Adrenal gland (tissue), 12 donors: Measurements from ENCODE around the gene CHD2. TPM values are rescaled to one million over a fixed set of nuclear protein-coding genes. Genes with fewer than 3 reads are reported as not detected.

ENCODE experiments used
- DNase-seq, 7 donors: peaks; one replicate each; pipeline ENCODE4 v3.0.0-alpha.2; 2019 to 2020
- H3K27ac ChIP-seq, 5 donors: fragments of 200-600 bp; sonication (generic) in 4 of 5; 1 replicate in 3 of 5; 2 replicates in 2 of 5; pipeline versions ENCODE4 v1.5.1 to v1.8.0; 2016 to 2020; ENCODE audit warnings: mild to moderate bottlenecking in 1 of 5
- H3K27me3 ChIP-seq: fragments of 200-600 bp; 2 replicates; pipeline ENCODE4 v1.8.0; 2021
- H3K36me3 ChIP-seq, 2 donors: fragments of 200-600 bp; replicated peaks in 1 of 2; 1 replicate in 1 of 2; 2 replicates in 1 of 2; pipeline versions ENCODE4 v1.5.1 to v1.8.0; 2018 to 2022
- H3K4me1 ChIP-seq, 2 donors: fragments of 200-600 bp; replicated peaks in 1 of 2; 1 replicate in 1 of 2; 2 replicates in 1 of 2; pipeline versions ENCODE4 v1.5.1 to v1.8.0; 2018 to 2021
- H3K4me3 ChIP-seq, 4 donors: fragments of 200-600 bp; sonication (generic) in 3 of 4; one replicate each; pipeline ENCODE4 v1.5.1; 2016 to 2018
- H3K9me3 ChIP-seq, 3 donors: fragments of 200-600 bp; sonication (generic) in 1 of 3; replicated peaks in 1 of 3; 1 replicate in 2 of 3; 2 replicates in 1 of 3; pipeline versions ENCODE4 v1.5.1 to v1.8.0; 2016 to 2021
- POLR2A ChIP-seq, 2 donors: fragments of 450-650 bp; IDR thresholded peaks; one replicate each; pipeline ENCODE4 v1.6.1; 2017; ENCODE audit warnings: antibody characterized with exemption in 2 of 2, mild to moderate bottlenecking in 2 of 2, moderate library complexity in 1 of 2
- WGBS, 4 donors: extraction: QIAGEN DNeasy Blood & Tissue Kit in 2 of 4; methylation state at CpG; one replicate each; pipeline versions ENCODE4 v1.1.5 to v1.1.7; 2013 to 2017; 5-methylcytosine and 5-hydroxymethylcytosine counted together
- intact Hi-C, 2 donors: fragments of 100-400 bp; cut with DNase I; formaldehyde crosslinking; loops; one replicate each; pipeline versions ENCODE4 v1.14.1 to v1.15.0; 2022 to 2023
- polyA plus RNA-seq, 3 donors: library from polyadenylated mRNA; stranded (reverse); fragments of 200-250 nt in 2 of 3; fragments of 350-450 nt in 1 of 3; fragmentation: Illumina TruSeq in 1 of 3; extraction: RNeasy Lipid Tissue Mini Kit (QIAGEN cat#74804) in 1 of 3; gene quantifications; one replicate each; pipeline ENCODE4 v1.2.3, GENCODE V29; 2013 to 2014
- total RNA-seq, 9 donors: library from RNA; depleted of rRNA in 4 of 9; stranded (reverse); fragments of >200 nt in 4 of 9; fragments of 120-200 nt in 1 of 9; fragmentation: NEBNext Ultra II Directional in 1 of 9; extraction: Animal tissue kit (Norgen Biotek cat#: 25700) in 1 of 9; gene quantifications; one replicate each; pipeline versions ENCODE4 v1.1.0 to v1.2.4, GENCODE V29; 2013 to 2023
- TF ChIP-seq, protein P1 (sequence below), 6 experiments: fragments of 450-650 bp in 4 of 6; fragments of 200-600 bp in 2 of 6; sonication (generic) in 1 of 6; IDR thresholded peaks; 1 replicate in 5 of 6; 2 replicates in 1 of 6; pipeline versions ENCODE4 v1.5.1 to v1.8.0; 2016 to 2021; ENCODE audit warnings: antibody characterized with exemption in 6 of 6, mild to moderate bottlenecking in 2 of 6, moderate library complexity in 1 of 6
- donor health status: healthy with polysubstance abuse.
- donor health status: Bipolar disorder and iron deficiency.
- donor health status: DM: yes; HTN: yes; CAD: no.
- donor health status: DM: no; HTN: no; CAD: no.
- donor health status: DM: no; HTN: no; CAD: no.
- donor health status: DM: yes; HTN: yes; CAD: no.

Gene CHD2
- total and polyA plus RNA-seq, 12 donors: 40.1 to 115 (median 70.9) TPM

DNA sequence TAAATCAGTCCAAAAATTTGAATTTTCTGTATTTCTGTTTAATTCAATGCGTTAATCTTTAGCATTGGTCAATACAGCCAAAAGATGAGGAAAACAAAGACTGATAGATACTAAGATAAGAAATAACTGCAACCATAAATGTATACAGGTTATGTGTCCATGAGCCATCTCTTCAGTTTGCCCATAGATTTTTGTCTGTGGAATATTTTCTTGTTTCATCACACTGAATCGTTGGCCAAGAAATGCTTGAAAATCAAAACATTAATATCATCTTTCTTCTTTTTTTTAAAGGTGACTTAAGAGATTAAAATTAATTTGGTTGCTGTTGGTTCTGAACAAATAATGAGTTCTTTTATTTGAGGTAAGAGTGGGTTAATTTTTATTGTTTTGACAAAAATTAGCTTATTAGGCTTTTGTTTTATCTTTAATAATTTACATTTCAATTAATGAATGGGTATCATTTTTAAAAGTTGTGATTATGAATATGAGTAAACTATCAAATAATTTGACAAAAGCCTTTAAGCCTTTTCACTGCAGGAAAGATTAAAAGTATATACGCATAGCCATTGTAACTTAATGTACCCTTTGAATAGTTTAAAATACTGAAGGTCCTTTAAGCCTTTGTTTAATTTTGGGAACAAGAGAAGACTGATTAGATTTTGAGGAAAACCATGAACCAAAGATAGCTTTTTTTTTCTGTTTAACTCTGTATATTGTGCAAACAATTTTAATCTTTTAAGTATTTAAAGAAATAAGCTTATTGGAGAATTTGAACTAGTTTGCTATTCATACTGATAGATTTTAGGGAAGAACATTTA lies 14.7 kb upstream of the CHD2 start:
- H3K27me3 ChIP-seq: no peaks in the 10 kb centered on the region
- H3K27ac ChIP-seq: peak overlapping the region; percentile 32 to 100 (median 99)
- no peak for DNase-seq
- peaks cover 20 to 62% of the 10 kb centered on the region in 2 donors for H3K4me1 ChIP-seq
- TF ChIP-seq, protein P1, sequence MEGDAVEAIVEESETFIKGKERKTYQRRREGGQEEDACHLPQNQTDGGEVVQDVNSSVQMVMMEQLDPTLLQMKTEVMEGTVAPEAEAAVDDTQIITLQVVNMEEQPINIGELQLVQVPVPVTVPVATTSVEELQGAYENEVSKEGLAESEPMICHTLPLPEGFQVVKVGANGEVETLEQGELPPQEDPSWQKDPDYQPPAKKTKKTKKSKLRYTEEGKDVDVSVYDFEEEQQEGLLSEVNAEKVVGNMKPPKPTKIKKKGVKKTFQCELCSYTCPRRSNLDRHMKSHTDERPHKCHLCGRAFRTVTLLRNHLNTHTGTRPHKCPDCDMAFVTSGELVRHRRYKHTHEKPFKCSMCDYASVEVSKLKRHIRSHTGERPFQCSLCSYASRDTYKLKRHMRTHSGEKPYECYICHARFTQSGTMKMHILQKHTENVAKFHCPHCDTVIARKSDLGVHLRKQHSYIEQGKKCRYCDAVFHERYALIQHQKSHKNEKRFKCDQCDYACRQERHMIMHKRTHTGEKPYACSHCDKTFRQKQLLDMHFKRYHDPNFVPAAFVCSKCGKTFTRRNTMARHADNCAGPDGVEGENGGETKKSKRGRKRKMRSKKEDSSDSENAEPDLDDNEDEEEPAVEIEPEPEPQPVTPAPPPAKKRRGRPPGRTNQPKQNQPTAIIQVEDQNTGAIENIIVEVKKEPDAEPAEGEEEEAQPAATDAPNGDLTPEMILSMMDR (IDR thresholded peaks at IDR 0.05): no peak
- no peak for TF ChIP-seq POLR2A (IDR thresholded peaks at IDR 0.05)
- intact Hi-C loops: no loop called here
- peaks cover 0 to 21% of the 10 kb centered on the region in 2 donors for H3K36me3 ChIP-seq
- WGBS, 4 donors: 3 to 6% (median 5%) methylated on average over 3 of the region's 3 CpGs
- no peaks in the 10 kb centered on the region for H3K9me3 ChIP-seq
- peak overlapping the region in 2 of 4 donors; percentile 93 to 99 for H3K4me3 ChIP-seq

DNA sequence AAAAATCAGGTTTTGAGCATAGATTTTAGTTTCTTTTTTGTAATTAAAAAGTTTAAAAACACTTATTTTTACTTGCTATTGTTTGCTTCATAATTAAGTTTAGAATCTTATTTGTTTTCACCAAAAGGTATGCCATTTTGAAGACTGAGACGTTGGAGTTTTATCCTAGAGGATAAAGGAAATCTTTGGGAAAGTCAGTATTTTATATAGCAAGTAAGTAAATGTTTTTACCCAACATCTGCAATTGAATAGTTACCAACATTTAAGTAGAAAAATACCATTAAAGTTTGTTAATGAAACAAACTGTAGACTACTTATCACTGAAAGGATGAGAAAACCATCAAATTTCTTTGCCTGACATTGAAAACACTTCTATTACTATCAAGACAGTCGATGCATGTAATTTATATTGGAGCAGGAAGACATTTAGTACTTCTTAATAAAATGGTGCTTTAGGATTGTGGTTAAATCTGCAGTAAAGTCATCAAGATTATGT lies 14.0 kb upstream of the CHD2 start:
- Histone ChIP-seq H3K4me1 (peaks cover 20 to 63% of the 10 kb centered on the region in 2 donors), H3K27me3 (no peaks in the 10 kb centered on the region), H3K36me3 (peaks cover 0 to 27% of the 10 kb centered on the region in 2 donors), H3K27ac (peak overlapping the region; percentile 1 to 100 (median 98)), H3K4me3 (peak overlapping the region in 2 of 4 donors; percentile 1 to 99), H3K9me3 (no peaks in the 10 kb centered on the region)
- DNase-seq: no peak
- no peak for TF ChIP-seq POLR2A (IDR thresholded peaks at IDR 0.05)
- TF ChIP-seq, protein P1 (IDR thresholded peaks at IDR 0.05): no peak
- WGBS, 4 donors: 6 to 12% (median 10%) methylated on average over 2 of the region's 2 CpGs
- intact Hi-C loops: no loop called here

DNA sequence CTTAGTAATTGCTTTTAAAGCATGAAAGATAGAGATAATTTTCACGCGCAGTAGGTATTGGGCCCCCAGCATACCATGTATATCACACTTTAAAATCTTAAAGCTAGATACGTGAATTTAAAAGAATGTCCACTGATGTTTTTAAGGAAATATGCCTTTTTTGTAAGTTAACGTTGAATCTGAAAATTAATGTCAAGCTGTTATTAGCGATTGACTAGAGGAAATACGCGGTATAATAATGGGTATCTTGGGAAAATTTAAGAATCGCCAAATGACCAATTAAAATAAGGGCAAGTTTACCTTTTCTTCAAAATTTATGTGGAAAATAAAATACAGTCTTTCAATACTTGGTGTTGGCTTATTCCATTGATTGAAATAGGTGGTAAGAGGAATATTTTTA lies 13.3 kb upstream of the CHD2 start:
- DNase-seq: no peak
- Histone ChIP-seq H3K36me3 (peaks cover 0 to 34% of the 10 kb centered on the region in 2 donors), H3K27me3 (no peaks in the 10 kb centered on the region), H3K4me1 (peaks cover 13 to 63% of the 10 kb centered on the region in 2 donors), H3K9me3 (no peaks in the 10 kb centered on the region), H3K27ac (peak overlapping the region in 4 of 5 donors; percentile 3 to 100 (median 62)), H3K4me3 (peak overlapping the region in 1 of 4 donors; percentile 99)
- WGBS, 4 donors: 38 to 51% (median 47%) methylated on average over 8 of the region's 8 CpGs
- intact Hi-C loops: no loop called here
- TF ChIP-seq POLR2A (IDR thresholded peaks at IDR 0.05): no peak
- TF ChIP-seq, protein P1 (IDR thresholded peaks at IDR 0.05): no peak

DNA sequence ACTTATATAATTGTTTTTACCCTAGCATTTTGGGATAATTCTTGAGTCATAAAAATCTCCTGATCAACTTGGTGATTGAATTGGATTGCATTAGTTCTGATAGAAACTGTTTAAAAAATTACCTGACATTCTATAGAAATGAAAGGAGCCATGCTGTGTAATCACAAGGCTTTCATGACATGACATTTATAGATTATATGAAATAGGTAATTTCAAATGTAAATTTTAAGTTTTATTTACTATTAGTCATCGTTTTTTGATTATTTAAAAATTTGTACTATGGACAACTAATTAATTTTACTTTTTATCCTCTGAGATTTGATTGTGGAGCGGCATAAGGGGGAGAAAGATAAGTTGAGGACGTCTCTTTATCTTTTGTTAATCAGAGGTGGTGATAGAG lies 12.3 kb upstream of the CHD2 start:
- Histone ChIP-seq H3K27me3 (no peaks in the 10 kb centered on the region), H3K36me3 (peaks cover 0 to 44% of the 10 kb centered on the region in 2 donors), H3K9me3 (no peaks in the 10 kb centered on the region), H3K27ac (peak overlapping the region in 1 of 5 donors; percentile 100), H3K4me1 (peaks cover 11 to 63% of the 10 kb centered on the region in 2 donors), H3K4me3 (peak overlapping the region in 1 of 4 donors; percentile 99)
- DNase-seq: no peak
- WGBS, 4 donors: 30 to 41% (median 34%) methylated on average over 3 of the region's 3 CpGs
- intact Hi-C loops: no loop called here
- TF ChIP-seq, protein P1 (IDR thresholded peaks at IDR 0.05): no peak
- TF ChIP-seq POLR2A (IDR thresholded peaks at IDR 0.05): no peak
